Measurements from ENCODE around the gene GPR78.

The GPR78 gene, protein sequence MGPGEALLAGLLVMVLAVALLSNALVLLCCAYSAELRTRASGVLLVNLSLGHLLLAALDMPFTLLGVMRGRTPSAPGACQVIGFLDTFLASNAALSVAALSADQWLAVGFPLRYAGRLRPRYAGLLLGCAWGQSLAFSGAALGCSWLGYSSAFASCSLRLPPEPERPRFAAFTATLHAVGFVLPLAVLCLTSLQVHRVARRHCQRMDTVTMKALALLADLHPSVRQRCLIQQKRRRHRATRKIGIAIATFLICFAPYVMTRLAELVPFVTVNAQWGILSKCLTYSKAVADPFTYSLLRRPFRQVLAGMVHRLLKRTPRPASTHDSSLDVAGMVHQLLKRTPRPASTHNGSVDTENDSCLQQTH

DNA sequence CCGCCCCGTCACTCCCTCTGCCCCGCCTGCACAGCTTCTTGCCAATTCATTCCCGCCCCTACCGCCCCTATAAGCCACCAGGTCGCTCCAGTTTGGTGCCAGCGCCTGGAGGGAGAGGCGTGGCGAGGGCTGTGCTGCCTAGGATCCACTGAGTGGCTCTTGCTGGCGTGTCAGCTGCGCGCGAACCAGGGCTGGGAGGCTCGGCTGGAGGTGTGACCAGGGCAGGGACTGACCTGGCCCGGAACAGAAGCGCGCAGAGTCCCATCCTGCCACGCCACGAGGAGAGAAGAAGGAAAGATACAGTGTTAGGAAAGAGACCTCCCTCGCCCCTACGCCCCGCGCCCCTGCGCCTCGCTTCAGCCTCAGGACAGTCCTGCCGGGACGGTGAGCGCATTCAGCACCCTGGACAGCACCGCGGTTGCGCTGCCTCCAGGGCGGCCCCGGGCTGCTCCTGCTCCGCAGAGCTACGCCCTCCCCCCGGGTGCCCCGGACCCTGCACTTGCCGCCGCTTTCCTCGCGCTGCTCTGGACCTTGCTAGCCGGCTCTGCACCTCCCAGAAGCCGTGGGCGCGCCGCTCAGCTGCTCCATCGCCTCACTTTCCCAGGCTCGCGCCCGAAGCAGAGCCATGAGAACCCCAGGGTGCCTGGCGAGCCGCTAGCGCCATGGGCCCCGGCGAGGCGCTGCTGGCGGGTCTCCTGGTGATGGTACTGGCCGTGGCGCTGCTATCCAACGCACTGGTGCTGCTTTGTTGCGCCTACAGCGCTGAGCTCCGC lies at the start of gene GPR78:
TSS of gene GPR78 (plus strand) at position 72 of the 773 bp plus-strand sequence. CDS start at position 663, 591 bp downstream.
- DNase-seq (ENCODE audit: low spot score): peak; percentile 77
- no peak for FAIRE-seq

DNA sequence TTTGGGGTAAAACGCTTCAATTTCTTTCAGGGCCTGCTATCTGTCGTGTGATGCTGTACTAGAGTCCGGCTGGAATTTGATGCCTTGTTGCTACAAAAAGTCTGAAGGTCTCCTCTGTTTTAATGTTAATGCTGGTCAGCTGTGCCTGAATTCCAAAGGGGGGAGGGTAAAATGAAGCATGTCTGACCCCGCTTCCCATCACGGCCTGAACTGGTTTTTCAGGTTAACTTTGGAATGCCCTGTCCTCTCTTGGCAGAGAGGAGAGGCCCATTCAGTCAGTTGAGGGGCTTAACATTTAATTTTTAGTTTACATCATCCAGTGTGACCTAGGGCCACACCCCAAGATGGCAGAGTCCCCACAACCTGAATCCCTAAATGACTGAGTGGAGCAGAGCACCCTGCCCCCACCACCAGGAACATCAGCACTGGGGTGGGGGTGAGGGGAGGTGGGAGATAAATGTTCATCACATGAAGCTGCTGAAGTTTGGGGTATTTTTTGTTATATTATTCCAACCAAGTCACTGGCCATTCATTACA lies 47.9 kb upstream of the GPR78 start:
- no peak for FAIRE-seq
- no peak for DNase-seq (ENCODE audit: low spot score)

DNA sequence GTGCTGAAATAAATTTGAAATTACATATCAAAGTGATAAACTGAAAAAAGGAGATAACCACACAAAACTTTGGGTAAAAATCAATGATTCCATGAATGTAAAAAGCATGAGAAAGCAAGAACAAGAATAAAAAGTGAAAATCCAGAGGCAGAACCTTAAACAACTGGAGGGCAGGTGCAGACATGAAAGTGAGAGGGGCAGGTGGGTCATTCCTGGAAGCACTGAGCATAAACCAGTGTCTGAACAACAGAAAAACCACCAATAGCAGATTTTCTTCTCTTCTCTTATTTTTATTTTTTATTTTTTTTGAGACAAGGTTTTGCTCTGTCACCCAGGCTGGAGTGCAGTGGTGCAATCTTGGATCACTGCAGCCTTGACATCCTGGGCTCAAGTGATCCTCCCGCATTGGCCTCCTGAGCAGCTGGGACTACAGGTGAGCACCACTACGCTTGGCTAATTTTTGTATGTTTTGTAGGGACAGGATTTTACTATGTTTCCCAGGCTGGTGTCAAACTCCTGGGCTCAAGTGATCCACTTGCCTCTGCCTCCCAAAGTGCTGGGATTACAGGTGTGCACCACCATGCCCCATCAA lies 46.8 kb upstream of the GPR78 start:
- FAIRE-seq: no peak

DNA sequence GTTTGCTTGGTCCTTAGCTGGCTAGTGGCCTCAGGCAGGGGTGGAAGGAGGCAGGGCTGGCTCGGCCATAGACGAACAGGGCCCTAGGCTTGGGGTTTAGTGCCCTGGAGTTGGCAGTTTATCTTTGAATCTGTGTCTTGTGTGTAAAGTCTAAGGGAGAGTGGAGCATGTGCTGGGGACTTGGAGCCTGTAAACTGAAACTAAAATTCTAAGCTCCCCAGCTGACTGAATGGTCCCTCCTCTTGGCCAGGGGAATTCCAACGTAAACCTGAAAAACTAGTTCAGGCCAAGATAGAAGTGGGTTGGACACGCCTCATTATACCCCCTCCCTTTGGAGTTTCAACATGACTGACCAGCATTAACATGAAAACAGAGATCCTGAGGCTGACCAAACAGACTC lies 46.1 kb upstream of the GPR78 start:
- no peak for FAIRE-seq
- DNase-seq (ENCODE audit: low spot score): no peak

More for the DNA sequence above, 46.8 kb upstream of the GPR78 start:
- no peak for DNase-seq (ENCODE audit: low spot score)

DNA sequence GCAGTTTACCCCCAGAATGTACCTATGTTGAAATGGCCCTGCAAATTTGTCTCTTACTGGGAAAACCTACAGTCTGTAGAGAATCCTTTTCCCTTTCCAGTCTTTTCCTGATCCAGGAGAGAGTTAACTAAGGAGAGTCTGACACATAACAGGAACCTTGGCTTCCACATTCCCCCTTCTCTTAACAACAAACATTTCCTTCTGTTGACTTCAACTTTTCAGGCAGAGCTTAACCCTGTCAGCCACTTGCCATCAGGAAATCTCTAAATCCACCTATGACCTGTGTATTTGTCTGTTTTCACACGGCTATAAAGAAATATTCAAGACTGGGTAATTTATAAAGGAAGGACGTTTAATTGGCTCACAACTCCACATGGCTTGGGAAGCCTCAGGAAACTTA lies 45.6 kb upstream of the GPR78 start:
- FAIRE-seq (no peak), DNase-seq (ENCODE audit: low spot score) (no peak)

DNA sequence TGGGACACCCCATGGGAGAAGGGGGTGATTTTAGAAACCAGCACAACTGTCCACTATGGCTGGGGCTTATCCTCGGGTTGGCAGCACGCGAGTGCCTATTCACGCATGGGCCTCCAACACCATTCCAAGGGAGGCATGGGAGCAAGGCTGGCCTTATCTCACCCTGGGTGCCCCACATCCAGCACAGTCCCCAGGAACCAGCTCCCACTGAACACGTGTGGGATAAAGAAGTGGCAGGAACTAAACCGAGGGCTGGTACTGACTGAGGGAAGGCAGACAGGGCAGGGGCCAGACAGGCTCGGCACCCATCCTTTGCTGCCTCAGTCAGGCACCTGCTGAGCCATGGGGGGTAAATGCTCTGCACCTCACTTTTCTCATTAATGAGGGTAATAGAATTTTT lies 43.7 kb upstream of the GPR78 start:
- FAIRE-seq: no peak

DNA sequence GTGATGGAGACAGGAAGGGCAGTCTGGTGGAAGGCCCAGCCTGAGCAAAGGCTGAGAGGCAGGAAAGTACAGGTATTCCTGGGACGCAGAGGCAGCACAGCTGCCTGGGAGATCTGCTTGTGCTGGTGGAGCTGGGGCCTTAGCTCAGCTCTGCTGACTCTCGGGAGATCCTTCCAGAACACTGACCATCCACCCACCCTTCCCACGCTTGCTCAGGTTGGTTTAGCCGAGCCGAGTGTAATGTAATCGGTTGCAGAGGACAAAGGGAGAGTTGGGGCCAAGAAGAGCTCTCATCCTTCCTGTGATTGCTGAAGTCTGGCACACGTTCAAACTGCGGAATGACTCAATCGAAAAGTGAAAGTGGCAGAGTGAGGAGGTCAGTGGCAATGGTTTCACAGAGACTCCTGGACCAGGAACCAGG lies 43.1 kb upstream of the GPR78 start:
- DNase-seq (ENCODE audit: low spot score): peak; percentile 76

More for the DNA sequence above, 43.7 kb upstream of the GPR78 start:
- DNase-seq (ENCODE audit: low spot score): no peak

DNA sequence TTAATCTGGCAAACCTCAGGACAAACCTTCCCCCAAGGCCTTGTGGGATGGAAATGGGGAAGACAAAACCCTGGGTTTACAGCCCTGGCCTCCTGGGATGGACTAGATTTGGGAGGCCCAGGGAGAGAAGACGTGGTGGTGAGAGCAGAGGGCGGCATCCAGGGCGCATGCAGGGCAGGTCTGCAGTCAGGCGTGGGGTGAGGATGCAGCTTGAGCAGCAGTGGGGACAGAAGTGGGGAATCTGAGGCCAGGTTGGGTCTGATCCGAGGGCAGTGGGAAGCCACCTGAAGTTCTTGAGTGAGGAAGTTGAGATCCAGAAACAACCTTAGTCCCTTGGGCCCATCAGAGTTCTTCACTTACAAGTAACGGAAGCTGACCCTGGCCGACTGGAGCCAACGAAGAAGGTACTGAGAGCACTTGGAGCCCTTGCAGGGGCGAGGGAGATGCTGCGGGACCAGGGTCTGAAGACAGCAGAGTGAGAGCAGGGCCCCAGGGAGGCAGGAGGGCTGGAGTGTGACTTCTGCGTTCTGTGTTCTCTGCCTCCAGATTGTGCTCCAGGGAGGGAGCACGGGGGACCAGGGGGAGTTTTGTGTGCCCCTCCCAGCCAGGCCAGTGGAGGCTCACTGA lies 42.0 kb upstream of the GPR78 start:
- no peak for FAIRE-seq

More for the DNA sequence above, 43.1 kb upstream of the GPR78 start:
- FAIRE-seq: peak; percentile 80

DNA sequence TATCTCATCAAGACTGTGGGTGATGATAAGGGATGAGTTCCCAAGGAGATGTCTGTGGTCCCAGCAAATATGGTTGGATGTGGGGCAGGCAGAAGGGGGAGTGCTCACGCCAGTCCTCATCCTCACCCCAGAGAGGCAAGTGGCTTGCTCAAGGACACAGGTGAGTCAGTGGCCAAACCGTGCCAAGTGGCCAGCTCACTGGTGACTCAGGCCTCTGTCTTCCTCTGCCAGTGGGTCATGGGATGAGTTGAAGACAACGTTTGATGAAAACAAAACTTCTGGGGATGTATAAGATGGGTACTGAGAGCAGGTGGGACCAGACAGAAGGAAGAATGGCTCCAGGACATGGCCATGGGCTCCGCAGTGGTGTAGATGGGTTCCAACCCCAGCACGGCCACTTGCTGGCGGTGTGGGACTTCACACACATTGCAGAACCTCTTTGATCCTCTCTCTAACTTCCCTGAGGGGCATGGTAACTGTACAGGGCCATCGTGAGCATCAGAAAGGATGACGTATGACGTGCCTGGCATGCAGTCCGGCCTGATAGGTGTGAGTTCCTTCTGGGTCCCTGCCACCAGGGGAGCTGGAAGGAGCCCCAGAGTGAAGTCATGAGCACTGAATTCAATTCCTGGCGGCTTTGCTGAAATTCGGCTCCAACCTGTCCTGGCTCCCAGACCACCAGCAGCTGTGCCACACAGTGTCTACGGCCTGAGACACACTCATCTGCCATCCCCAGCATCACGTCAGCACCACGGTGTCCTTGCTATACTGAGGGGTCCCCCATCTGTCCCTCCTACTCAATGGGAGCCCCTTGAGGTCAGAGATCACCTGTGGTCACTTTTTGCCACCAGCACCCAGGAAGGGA lies 41.3 kb upstream of the GPR78 start:
- peak; percentile 37 for DNase-seq (ENCODE audit: low spot score)
- FAIRE-seq: no peak

More for the DNA sequence above, 42.0 kb upstream of the GPR78 start:
- DNase-seq (ENCODE audit: low spot score): no peak

DNA sequence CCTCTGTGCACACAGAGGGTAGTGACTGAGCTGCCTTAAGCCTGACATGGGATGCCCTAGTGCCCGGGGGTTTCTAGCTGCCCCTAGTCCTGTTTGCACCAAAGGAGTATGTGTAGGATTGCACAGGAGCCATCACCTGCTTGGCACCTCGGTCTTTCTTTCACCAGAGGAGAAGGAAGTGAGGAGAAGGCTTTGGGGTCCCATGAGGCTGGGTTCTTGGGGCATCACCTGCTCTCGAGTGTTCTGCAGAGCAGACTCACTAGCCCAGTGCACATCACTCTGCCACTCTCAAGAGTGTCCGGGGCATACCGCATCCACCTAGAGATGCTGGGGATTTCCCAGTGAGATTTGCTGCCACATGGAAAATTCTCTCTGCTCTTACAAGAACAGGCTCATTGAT lies 40.5 kb upstream of the GPR78 start:
- FAIRE-seq (no peak), DNase-seq (ENCODE audit: low spot score) (no peak)

DNA sequence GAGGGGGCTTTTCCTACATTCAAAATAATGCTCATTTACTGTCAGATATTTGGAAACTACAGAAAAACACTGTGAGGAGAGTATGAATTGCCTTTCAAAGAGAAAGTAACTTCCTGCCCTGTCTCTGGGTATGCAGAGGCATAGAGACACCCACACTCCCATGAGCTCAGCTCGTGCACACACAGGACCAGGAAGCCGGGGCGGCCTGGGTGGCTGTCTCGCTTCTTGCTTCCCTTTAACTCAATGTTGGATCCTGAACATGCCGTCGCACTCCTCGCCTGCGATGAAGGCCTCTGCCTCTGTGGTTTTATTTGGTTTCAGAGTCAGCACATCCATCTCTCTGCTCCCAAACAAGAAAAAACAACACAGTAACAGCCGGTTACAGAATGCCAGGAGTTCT lies 40.1 kb upstream of the GPR78 start:
- FAIRE-seq (no peak), DNase-seq (ENCODE audit: low spot score) (no peak)

DNA sequence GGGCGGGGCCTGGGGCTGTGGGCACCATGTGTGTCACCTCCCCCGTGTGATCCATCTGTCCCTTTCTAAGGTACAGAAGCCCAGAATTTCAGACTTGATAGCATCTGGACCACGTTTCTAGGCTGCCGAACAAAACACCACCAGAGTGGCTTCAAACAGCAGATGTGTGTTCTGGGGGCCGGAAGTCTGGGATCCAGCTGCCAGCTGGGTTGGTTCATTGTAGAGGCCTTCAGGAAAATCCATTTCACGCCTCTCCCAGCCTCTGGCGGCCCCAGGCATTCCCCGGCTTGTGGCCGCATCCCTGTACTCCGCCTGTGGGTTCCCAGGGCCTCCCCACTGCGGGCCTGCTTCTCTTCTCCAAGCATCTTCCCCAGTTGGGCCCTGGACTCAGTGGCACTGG lies 39.6 kb upstream of the GPR78 start:
- no peak for DNase-seq (ENCODE audit: low spot score)
- no peak for FAIRE-seq

DNA sequence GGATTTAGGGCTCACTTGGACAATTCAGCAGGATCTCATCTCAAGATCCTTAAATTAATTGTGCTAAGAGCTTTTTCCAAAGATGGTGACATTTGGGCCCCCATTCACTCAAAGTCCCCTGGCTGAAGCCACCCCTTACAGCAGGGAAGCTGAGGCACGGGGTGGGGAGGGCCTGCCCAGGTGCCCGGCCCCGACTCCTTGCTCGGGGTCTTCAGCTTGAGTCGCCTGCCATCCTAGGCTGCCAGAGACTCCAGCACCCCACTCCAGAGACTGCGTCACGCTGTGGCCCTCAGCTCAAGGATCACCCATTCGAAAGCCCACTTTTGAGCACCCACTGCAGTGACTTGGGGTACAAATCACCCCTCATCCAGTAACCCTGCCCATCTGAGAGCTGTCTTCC lies 39.2 kb upstream of the GPR78 start:
- DNase-seq (ENCODE audit: low spot score) (no peak), FAIRE-seq (no peak)

DNA sequence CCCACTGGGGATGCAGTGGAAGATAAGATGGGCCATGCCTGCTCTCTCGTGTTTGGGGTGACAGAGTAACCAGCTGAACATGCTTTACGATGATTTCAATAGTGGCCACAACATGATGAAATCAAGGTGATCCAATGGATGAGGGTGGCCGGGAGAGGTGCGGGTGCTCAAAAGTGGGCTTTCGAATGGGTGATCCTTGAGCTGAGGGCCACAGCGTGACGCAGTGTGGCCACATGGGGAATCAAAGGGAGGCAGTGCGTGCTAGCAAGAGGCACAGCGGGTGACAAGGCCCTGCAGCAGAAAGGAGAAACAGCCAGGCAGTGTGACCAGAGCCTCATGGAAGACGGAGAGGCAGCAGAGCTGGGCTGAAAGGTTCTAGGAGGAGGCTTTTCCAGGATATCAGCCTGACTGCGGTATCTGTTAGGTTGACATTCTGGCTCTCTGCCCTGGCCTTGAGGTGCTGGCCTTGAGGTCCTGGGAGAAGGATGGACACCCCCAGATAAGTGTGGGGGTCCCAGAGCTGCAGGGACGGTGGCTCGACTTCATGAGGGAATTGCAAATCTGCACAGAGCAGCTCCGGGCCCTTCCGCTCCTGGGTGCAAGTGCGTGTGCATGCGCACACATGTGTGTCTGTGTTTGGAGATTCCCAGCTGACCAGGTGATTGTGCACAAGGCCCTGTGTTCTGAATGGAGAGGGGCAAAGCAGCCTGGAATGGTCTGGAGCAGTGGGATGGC lies 38.0 kb upstream of the GPR78 start:
- FAIRE-seq: no peak
- no peak for DNase-seq (ENCODE audit: low spot score)

DNA sequence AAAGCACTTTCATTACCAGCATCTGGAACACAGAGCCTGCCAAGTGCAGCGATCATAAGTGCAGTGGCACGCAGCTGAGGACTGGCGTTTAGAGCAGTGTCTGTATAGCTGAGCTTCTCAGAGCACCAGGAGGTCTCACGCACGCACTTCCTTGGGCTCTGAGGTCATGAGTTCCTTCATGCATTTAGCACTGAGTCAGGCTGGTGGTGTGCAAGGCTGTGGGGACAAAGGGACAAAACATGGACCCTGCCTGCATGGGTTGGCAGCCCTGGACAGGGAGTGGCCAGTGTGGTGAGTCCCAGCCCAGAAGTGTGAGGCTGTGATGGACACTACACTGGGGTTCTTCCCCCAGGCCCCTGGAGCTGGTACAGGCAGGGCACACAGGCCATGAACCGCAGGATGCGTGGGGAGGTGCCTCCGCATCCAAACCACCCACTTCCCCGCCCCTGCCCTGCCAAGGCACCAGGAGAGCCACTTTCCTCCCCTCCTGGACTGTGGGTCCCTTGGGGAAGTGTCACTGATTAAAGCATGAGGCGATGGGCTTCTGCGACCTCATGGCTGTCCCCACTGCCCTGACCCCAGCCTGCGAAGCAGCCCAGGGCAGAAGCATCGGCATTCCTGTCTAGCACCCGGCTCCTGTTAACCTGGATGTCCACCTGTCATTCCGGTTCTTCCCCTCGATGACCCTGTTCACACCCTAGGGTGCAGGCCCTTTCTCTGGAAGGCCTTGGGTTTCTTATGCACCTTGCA lies 37.2 kb upstream of the GPR78 start:
- no peak for DNase-seq (ENCODE audit: low spot score)

DNA sequence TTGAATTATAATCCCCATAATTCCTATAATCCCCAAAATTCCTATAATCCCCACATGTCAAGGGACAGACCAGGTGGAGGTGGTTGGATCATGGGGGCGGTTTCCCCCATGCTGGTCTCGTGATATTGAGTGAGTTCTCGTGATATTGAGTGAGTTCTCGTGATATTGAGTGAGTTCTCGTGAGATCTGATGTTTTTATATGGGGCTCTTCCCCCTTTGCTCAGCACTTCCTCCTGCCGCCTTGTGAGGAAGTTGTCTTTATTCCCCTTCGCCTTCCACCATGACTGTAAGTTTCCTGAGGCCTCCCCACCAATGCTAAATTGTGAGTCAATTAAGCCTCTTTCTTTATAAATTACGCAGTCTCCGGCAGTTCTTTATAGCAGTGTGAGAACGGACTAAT lies 36.6 kb upstream of the GPR78 start:
- DNase-seq (ENCODE audit: low spot score) (no peak), FAIRE-seq (no peak)

More for the DNA sequence above, 37.2 kb upstream of the GPR78 start:
- FAIRE-seq: no peak

DNA sequence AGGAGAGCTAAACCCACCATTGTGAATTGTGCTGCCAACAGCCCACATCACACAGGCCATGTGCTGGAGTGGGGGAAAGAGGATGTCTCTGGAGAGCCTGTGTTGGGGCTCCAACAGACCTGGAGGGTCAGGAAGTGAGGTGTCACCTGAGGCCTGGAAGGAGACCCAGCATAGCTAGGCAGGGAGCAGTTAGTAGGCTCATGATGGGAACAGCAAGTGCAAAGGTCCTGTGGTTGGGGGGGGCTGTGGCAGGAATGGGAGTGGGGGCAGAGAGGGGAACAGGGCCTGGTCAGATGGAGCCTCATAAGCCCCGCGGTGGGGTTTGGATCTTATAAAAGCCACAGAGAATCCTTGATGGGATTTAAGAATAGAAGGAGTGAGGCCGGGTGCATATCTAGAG lies 35.9 kb upstream of the GPR78 start:
- DNase-seq (ENCODE audit: low spot score): no peak
- no peak for FAIRE-seq

DNA sequence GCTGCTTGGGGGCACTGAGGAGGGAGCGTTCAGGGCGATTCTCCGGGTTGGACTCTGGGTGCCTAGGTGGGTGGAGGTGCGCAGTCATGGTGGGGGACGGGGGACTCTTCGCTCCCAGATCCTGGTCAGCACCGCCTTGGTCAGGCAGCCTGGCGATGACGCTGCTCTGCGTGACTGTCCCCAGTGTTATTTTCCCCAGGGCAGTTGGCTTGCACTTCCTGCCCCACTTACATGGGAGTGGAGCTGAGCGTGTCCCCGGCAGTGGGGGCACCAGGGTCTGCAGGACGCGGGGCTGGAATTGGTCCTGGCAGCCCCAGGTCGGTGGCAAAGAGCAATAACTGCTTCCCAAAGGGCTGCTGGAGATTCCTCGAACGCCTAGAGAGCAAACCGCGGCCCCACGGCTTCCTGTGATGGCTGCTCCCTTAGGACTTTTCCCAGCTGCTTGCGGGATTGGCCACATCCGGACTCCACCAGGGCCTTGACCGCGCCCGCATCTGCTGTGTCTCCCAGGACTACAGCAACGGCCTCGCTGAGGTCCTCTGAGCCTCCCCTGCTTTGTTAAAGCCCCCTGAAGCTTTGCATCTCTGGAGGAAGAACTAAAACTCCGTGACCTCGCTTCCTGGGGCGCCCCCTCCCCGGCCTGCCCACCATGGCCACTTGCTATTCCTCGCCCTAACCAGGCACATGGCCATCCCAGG lies 35.3 kb upstream of the GPR78 start:
- DNase-seq (ENCODE audit: low spot score): peak; percentile 49
- no peak for FAIRE-seq

DNA sequence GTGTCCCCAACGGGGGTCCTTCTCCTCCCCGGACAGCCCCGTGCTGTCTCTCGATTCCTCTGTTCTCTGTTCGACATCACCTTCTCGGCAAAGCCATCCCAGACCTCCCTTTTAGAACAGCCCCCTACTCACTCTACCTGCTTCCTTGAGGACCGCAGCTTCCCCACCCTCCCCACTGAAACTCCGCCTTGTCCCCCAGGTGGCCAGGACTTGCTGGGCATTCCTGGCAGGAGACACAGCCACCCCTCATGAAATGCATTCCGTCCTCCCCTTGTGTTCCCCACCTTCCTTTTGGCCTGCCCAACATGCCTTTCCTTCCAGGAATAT lies 34.8 kb upstream of the GPR78 start:
- FAIRE-seq (no peak), DNase-seq (ENCODE audit: low spot score) (no peak)
